NCI-H460 (cell line): ENCODE results near the gene VMP1. TPM values are rescaled to one million over a fixed set of nuclear protein-coding genes. Genes with fewer than 3 reads are reported as not detected.
"Not testable (repeated sequence)": the region's sequence is repeated elsewhere in the genome, so short reads cannot be mapped to it uniquely, and the experiment has no call there.

Experiments
- DNase-seq: peaks from one replicate; pipeline ENCODE4 v3.0.0-alpha.2; 2016; ENCODE audit warnings: low read depth; ENCODE audit errors: extremely low read depth
- total RNA-seq: library from RNA; depleted of rRNA; stranded (reverse); fragments of >200 nt; shearing (Covaris generic); gene quantifications from 2 replicates; pipeline ENCODE4 v1.2.3, GENCODE V29; 2014

The VMP1 gene
- total RNA-seq, 1 experiment from 2014 or later: 133 TPM

GRCh38 chr17:59802160-59802559 lies 94.7 kb downstream of the VMP1 start:
- no peak for DNase-seq

GRCh38 chr17:59804901-59805465 lies 97.5 kb downstream of the VMP1 start:
- no peak for DNase-seq

GRCh38 chr17:59806322-59806721 lies 98.9 kb downstream of the VMP1 start:
- not testable (repeated sequence) for DNase-seq

GRCh38 chr17:59807892-59808509 lies 100.5 kb downstream of the VMP1 start:
- DNase-seq: no peak

- no peak for DNase-seq
These were observed 103.4 kb downstream of the VMP1 start for GRCh38 chr17:59810894-59811153.

- no peak for DNase-seq
These were observed 103.8 kb downstream of the VMP1 start for GRCh38 chr17:59811209-59811608.

GRCh38 chr17:59812139-59812538 lies 104.7 kb downstream of the VMP1 start:
- DNase-seq: no peak

GRCh38 chr17:59814276-59814675 lies 106.8 kb downstream of the VMP1 start:
- no peak for DNase-seq

- no peak for DNase-seq
These were observed 107.2 kb downstream of the VMP1 start for GRCh38 chr17:59814685-59815084.

GRCh38 chr17:59815965-59816364 lies 108.5 kb downstream of the VMP1 start:
- no peak for DNase-seq

- no peak for DNase-seq
These were observed 118.3 kb downstream of the VMP1 start for GRCh38 chr17:59825533-59826322.

- no peak for DNase-seq
These were observed 119.4 kb downstream of the VMP1 start for GRCh38 chr17:59826706-59827453.

GRCh38 chr17:59827721-59828477 lies 120.4 kb downstream of the VMP1 start:
- DNase-seq: no peak

- DNase-seq: no peak
These were observed 121.0 kb downstream of the VMP1 start for GRCh38 chr17:59828478-59828760.

GRCh38 chr17:59828819-59829216 lies 121.4 kb downstream of the VMP1 start:
- not testable (repeated sequence) for DNase-seq

- peak; percentile 92 for DNase-seq
These were observed 122.0 kb downstream of the VMP1 start for GRCh38 chr17:59829217-59830006.

- DNase-seq: no peak
These were observed 122.7 kb downstream of the VMP1 start for GRCh38 chr17:59830007-59830630.

GRCh38 chr17:59830846-59831486 lies 123.5 kb downstream of the VMP1 start:
- DNase-seq: no peak

- no peak for DNase-seq
These were observed 125.5 kb downstream of the VMP1 start for GRCh38 chr17:59832883-59833379.
